ENCODE results near the gene ECM1.
A peak's percentile ranks its signal among the peaks of the same experiment; 100 is the strongest.

ECM1 gene

GRCh38 chr1:150507912-150508864 is at the start of gene ECM1:
ECM1 (plus strand) TSS chr1:150508109; CDS start chr1:150508210, 101 bp downstream.
- Histone ChIP-seq H3K4me1 (ENCODE audit: control insufficient read depth, insufficient read depth, low read length) (peaks cover 23% of the 10 kb centered on the region), H3K36me3 (ENCODE audit: control insufficient read depth, insufficient read depth, low read length, severe bottlenecking) (peaks cover 59% of the 10 kb centered on the region), H3K27me3 (replicated peaks; ENCODE audit: control insufficient read depth, insufficient read depth, low read length) (no peaks in the 10 kb centered on the region), H3K9ac (ENCODE audit: low read length) (peak within 1 kb of the TSS; percentile 86), H3K4me3 (ENCODE audit: low read length) (peak within 1 kb of the TSS; percentile 79), H3K9me3 (ENCODE audit: control insufficient read depth, low read length) (no peaks in the 10 kb centered on the region)
- DNase-seq (ENCODE audit: low read depth), result peak; percentile 86

GRCh38 chr1:150464422-150464826 is 43.5 kb upstream of the ECM1 start:
- Histone ChIP-seq H3K9me3 (ENCODE audit: control insufficient read depth, low read length) (no peaks in the 10 kb centered on the region), H3K4me1 (ENCODE audit: control insufficient read depth, insufficient read depth, low read length) (no peaks in the 10 kb centered on the region), H3K4me3 (ENCODE audit: low read length) (no peak overlapping the region), H3K36me3 (ENCODE audit: control insufficient read depth, insufficient read depth, low read length, severe bottlenecking) (peaks cover 31% of the 10 kb centered on the region), H3K9ac (ENCODE audit: low read length) (no peak overlapping the region), H3K27me3 (replicated peaks; ENCODE audit: control insufficient read depth, insufficient read depth, low read length) (no peaks in the 10 kb centered on the region)
- DNase-seq (ENCODE audit: low read depth), result peak; percentile 80

GRCh38 chr1:150466964-150467363 is 40.9 kb upstream of the ECM1 start:
- no peak overlapping the region for H3K4me3 ChIP-seq (ENCODE audit: low read length)

GRCh38 chr1:150469291-150469690 is 38.6 kb upstream of the ECM1 start:
- no peaks in the 10 kb centered on the region for H3K4me1 ChIP-seq (ENCODE audit: control insufficient read depth, insufficient read depth, low read length)
- peaks cover 44% of the 10 kb centered on the region for H3K36me3 ChIP-seq (ENCODE audit: control insufficient read depth, insufficient read depth, low read length, severe bottlenecking)
- no peaks in the 10 kb centered on the region for H3K9me3 ChIP-seq (ENCODE audit: control insufficient read depth, low read length)
- no peak for DNase-seq (ENCODE audit: low read depth)
- H3K4me3 ChIP-seq (ENCODE audit: low read length), result no peak overlapping the region
- no peak overlapping the region for H3K9ac ChIP-seq (ENCODE audit: low read length)
- no peaks in the 10 kb centered on the region for H3K27me3 ChIP-seq (replicated peaks; ENCODE audit: control insufficient read depth, insufficient read depth, low read length)

More at GRCh38 chr1:150466964-150467363, 40.9 kb upstream of the ECM1 start:
- H3K27me3 ChIP-seq (replicated peaks; ENCODE audit: control insufficient read depth, insufficient read depth, low read length), result no peaks in the 10 kb centered on the region
- no peaks in the 10 kb centered on the region for H3K4me1 ChIP-seq (ENCODE audit: control insufficient read depth, insufficient read depth, low read length)
- no peaks in the 10 kb centered on the region for H3K9me3 ChIP-seq (ENCODE audit: control insufficient read depth, low read length)
- no peak overlapping the region for H3K9ac ChIP-seq (ENCODE audit: low read length)
- H3K36me3 ChIP-seq (ENCODE audit: control insufficient read depth, insufficient read depth, low read length, severe bottlenecking), result peaks cover 35% of the 10 kb centered on the region
- no peak for DNase-seq (ENCODE audit: low read depth)

- H3K36me3 ChIP-seq (ENCODE audit: control insufficient read depth, insufficient read depth, low read length, severe bottlenecking), result peaks cover 32% of the 10 kb centered on the region
- no peak for DNase-seq (ENCODE audit: low read depth)
Measured at GRCh38 chr1:150472601-150473200, 35.2 kb upstream of the ECM1 start.

GRCh38 chr1:150473659-150474058 is 34.2 kb upstream of the ECM1 start:
- DNase-seq (ENCODE audit: low read depth), result no peak
- Histone ChIP-seq H3K27me3 (replicated peaks; ENCODE audit: control insufficient read depth, insufficient read depth, low read length) (no peaks in the 10 kb centered on the region), H3K4me1 (ENCODE audit: control insufficient read depth, insufficient read depth, low read length) (peaks cover 16% of the 10 kb centered on the region), H3K9me3 (ENCODE audit: control insufficient read depth, low read length) (no peaks in the 10 kb centered on the region), H3K9ac (ENCODE audit: low read length) (no peak overlapping the region), H3K36me3 (ENCODE audit: control insufficient read depth, insufficient read depth, low read length, severe bottlenecking) (peaks cover 32% of the 10 kb centered on the region), H3K4me3 (ENCODE audit: low read length) (no peak overlapping the region)

More at GRCh38 chr1:150472601-150473200, 35.2 kb upstream of the ECM1 start:
- Histone ChIP-seq H3K4me1 (ENCODE audit: control insufficient read depth, insufficient read depth, low read length) (peaks cover 14% of the 10 kb centered on the region), H3K9ac (ENCODE audit: low read length) (no peak overlapping the region), H3K27me3 (replicated peaks; ENCODE audit: control insufficient read depth, insufficient read depth, low read length) (no peaks in the 10 kb centered on the region), H3K4me3 (ENCODE audit: low read length) (no peak overlapping the region), H3K9me3 (ENCODE audit: control insufficient read depth, low read length) (no peaks in the 10 kb centered on the region)

- no peaks in the 10 kb centered on the region for H3K9me3 ChIP-seq (ENCODE audit: control insufficient read depth, low read length)
- H3K9ac ChIP-seq (ENCODE audit: low read length), result no peak overlapping the region
- no peaks in the 10 kb centered on the region for H3K27me3 ChIP-seq (replicated peaks; ENCODE audit: control insufficient read depth, insufficient read depth, low read length)
- DNase-seq (ENCODE audit: low read depth), result no peak
- H3K4me1 ChIP-seq (ENCODE audit: control insufficient read depth, insufficient read depth, low read length), result peaks cover 16% of the 10 kb centered on the region
- peaks cover 32% of the 10 kb centered on the region for H3K36me3 ChIP-seq (ENCODE audit: control insufficient read depth, insufficient read depth, low read length, severe bottlenecking)
- no peak overlapping the region for H3K4me3 ChIP-seq (ENCODE audit: low read length)
Measured at GRCh38 chr1:150474869-150475268, 33.0 kb upstream of the ECM1 start.

- no peak overlapping the region for H3K4me3 ChIP-seq (ENCODE audit: low read length)
- no peak overlapping the region for H3K9ac ChIP-seq (ENCODE audit: low read length)
- DNase-seq (ENCODE audit: low read depth), result no peak
- H3K4me1 ChIP-seq (ENCODE audit: control insufficient read depth, insufficient read depth, low read length), result peaks cover 16% of the 10 kb centered on the region
- H3K36me3 ChIP-seq (ENCODE audit: control insufficient read depth, insufficient read depth, low read length, severe bottlenecking), result peaks cover 15% of the 10 kb centered on the region
- no peaks in the 10 kb centered on the region for H3K9me3 ChIP-seq (ENCODE audit: control insufficient read depth, low read length)
- H3K27me3 ChIP-seq (replicated peaks; ENCODE audit: control insufficient read depth, insufficient read depth, low read length), result no peaks in the 10 kb centered on the region
Measured at GRCh38 chr1:150476754-150477153, 31.2 kb upstream of the ECM1 start.

- no peak overlapping the region for H3K4me3 ChIP-seq (ENCODE audit: low read length)
- H3K27me3 ChIP-seq (replicated peaks; ENCODE audit: control insufficient read depth, insufficient read depth, low read length), result no peaks in the 10 kb centered on the region
Measured at GRCh38 chr1:150477320-150477719, 30.6 kb upstream of the ECM1 start.

GRCh38 chr1:150477733-150478132 is 30.2 kb upstream of the ECM1 start:
- Histone ChIP-seq H3K9ac (ENCODE audit: low read length) (no peak overlapping the region), H3K27me3 (replicated peaks; ENCODE audit: control insufficient read depth, insufficient read depth, low read length) (no peaks in the 10 kb centered on the region), H3K4me1 (ENCODE audit: control insufficient read depth, insufficient read depth, low read length) (peaks cover 16% of the 10 kb centered on the region), H3K9me3 (ENCODE audit: control insufficient read depth, low read length) (no peaks in the 10 kb centered on the region), H3K36me3 (ENCODE audit: control insufficient read depth, insufficient read depth, low read length, severe bottlenecking) (peaks cover 5% of the 10 kb centered on the region), H3K4me3 (ENCODE audit: low read length) (no peak overlapping the region)
- DNase-seq (ENCODE audit: low read depth), result peak; percentile 24

More at GRCh38 chr1:150477320-150477719, 30.6 kb upstream of the ECM1 start:
- Histone ChIP-seq H3K36me3 (ENCODE audit: control insufficient read depth, insufficient read depth, low read length, severe bottlenecking) (peaks cover 9% of the 10 kb centered on the region), H3K4me1 (ENCODE audit: control insufficient read depth, insufficient read depth, low read length) (peaks cover 16% of the 10 kb centered on the region), H3K9ac (ENCODE audit: low read length) (no peak overlapping the region), H3K9me3 (ENCODE audit: control insufficient read depth, low read length) (no peaks in the 10 kb centered on the region)
- DNase-seq (ENCODE audit: low read depth), result no peak

- Histone ChIP-seq H3K9me3 (ENCODE audit: control insufficient read depth, low read length) (no peaks in the 10 kb centered on the region), H3K9ac (ENCODE audit: low read length) (no peak overlapping the region), H3K36me3 (ENCODE audit: control insufficient read depth, insufficient read depth, low read length, severe bottlenecking) (no peaks in the 10 kb centered on the region), H3K27me3 (replicated peaks; ENCODE audit: control insufficient read depth, insufficient read depth, low read length) (no peaks in the 10 kb centered on the region), H3K4me3 (ENCODE audit: low read length) (no peak overlapping the region), H3K4me1 (ENCODE audit: control insufficient read depth, insufficient read depth, low read length) (peaks cover 16% of the 10 kb centered on the region)
- DNase-seq (ENCODE audit: low read depth), result no peak
Measured at GRCh38 chr1:150479370-150479769, 28.5 kb upstream of the ECM1 start.

Data from adipocyte (in vitro differentiated cells).